Measurements from ENCODE around the gene SCLT1.

DNA sequence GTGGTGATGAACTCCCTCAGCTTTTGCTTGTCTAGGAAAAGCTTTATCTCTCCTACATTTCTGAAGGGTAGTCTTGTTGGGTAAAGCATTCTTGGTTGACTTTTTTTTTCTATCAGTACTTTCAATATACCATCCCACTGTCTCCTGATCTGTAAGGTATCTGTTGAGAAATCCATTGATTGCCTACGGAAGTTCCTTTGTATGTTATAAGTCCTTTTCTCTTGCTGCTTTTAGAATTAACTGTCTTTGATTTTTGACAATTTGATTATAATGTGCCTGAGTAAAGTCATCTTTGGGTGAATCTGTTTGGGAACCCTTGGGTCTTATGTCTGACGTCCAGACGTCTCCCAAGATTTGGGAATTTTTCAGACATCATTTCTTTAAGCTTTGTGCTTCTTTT lies 30.8 kb downstream of the SCLT1 start:
- TF ChIP-seq, protein P1, sequence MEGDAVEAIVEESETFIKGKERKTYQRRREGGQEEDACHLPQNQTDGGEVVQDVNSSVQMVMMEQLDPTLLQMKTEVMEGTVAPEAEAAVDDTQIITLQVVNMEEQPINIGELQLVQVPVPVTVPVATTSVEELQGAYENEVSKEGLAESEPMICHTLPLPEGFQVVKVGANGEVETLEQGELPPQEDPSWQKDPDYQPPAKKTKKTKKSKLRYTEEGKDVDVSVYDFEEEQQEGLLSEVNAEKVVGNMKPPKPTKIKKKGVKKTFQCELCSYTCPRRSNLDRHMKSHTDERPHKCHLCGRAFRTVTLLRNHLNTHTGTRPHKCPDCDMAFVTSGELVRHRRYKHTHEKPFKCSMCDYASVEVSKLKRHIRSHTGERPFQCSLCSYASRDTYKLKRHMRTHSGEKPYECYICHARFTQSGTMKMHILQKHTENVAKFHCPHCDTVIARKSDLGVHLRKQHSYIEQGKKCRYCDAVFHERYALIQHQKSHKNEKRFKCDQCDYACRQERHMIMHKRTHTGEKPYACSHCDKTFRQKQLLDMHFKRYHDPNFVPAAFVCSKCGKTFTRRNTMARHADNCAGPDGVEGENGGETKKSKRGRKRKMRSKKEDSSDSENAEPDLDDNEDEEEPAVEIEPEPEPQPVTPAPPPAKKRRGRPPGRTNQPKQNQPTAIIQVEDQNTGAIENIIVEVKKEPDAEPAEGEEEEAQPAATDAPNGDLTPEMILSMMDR (IDR thresholded peaks at IDR 0.05) = no peak
- no peak for TF ChIP-seq POLR2A (IDR thresholded peaks at IDR 0.05)
